ENCODE measurements around the gene CACNA1C. TPM values are rescaled to one million over a fixed set of nuclear protein-coding genes. Genes with fewer than 3 reads are reported as not detected.

CACNA1C gene
- total RNA-seq, 2 donors from 2014 or later = 0.86 to 6.3 TPM

- TF ChIP-seq, protein P1, sequence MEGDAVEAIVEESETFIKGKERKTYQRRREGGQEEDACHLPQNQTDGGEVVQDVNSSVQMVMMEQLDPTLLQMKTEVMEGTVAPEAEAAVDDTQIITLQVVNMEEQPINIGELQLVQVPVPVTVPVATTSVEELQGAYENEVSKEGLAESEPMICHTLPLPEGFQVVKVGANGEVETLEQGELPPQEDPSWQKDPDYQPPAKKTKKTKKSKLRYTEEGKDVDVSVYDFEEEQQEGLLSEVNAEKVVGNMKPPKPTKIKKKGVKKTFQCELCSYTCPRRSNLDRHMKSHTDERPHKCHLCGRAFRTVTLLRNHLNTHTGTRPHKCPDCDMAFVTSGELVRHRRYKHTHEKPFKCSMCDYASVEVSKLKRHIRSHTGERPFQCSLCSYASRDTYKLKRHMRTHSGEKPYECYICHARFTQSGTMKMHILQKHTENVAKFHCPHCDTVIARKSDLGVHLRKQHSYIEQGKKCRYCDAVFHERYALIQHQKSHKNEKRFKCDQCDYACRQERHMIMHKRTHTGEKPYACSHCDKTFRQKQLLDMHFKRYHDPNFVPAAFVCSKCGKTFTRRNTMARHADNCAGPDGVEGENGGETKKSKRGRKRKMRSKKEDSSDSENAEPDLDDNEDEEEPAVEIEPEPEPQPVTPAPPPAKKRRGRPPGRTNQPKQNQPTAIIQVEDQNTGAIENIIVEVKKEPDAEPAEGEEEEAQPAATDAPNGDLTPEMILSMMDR (conservative IDR thresholded peaks at IDR 0.05) = no peak
- Mint-ChIP-seq H3K27ac (no peak overlapping the region), H3K27me3 (ENCODE audit: insufficient read depth) (no peaks in the 10 kb centered on the region), H3K4me1 (no peaks in the 10 kb centered on the region), H3K4me3 (no peak overlapping the region), H3K36me3 (ENCODE audit: low read depth) (peaks cover 2% of the 10 kb centered on the region), H3K9me3 (peaks cover 16% of the 10 kb centered on the region)
- H3K9me3 ChIP-seq (ENCODE audit: control insufficient read depth, low read length) = no peaks in the 10 kb centered on the region
- WGBS, 2 experiments (ENCODE audit: insufficient coverage in 1 of 2, insufficient read length in 1 of 2) = 94 to 96% methylated on average over 3 of the region's 3 CpGs
- DNase-seq = no peak
- H3K9ac ChIP-seq (ENCODE audit: extremely low read depth, low read length, poor library complexity, severe bottlenecking) = no peak overlapping the region
- no peaks in the 10 kb centered on the region for H3K4me1 ChIP-seq (ENCODE audit: control insufficient read depth, insufficient read depth, low read length)
- H3K4me3 ChIP-seq (ENCODE audit: low read length) = no peak overlapping the region
- no peaks in the 10 kb centered on the region for H3K36me3 ChIP-seq (ENCODE audit: control insufficient read depth, insufficient read depth, low read length)
- H3K27ac ChIP-seq (ENCODE audit: low read depth, low read length) = no peak overlapping the region
- no peaks in the 10 kb centered on the region for H3K27me3 ChIP-seq (ENCODE audit: control insufficient read depth, insufficient read depth, low read length, poor library complexity, severe bottlenecking)
These were observed 207.7 kb downstream of the CACNA1C start for GRCh38 chr12:2260441-2260840.

DNA sequence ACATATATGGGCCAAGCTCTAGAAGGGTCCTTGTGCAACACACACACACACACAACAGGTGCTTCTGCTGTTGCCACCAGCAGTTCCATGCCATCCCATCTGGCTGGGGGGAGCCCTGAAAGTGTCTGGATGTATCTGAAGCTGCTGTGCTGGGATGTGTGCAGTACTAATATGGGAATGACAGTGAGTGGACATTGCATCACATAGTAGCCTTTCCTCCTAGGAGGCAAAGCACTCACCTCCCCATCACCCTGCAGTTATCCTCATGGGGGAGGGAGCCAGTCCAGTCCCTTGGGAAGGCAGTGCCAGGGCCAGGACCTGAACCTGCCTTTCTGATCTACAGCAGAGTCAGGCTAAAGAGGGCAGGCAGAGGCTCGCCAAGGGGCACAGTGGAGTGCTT is 208.9 kb downstream of the CACNA1C start:
- Mint-ChIP-seq H3K36me3 (ENCODE audit: low read depth) (no peaks in the 10 kb centered on the region), H3K9me3 (peaks cover 9% of the 10 kb centered on the region), H3K4me1 (no peaks in the 10 kb centered on the region), H3K4me3 (no peak overlapping the region), H3K27ac (no peak overlapping the region), H3K27me3 (ENCODE audit: insufficient read depth) (no peaks in the 10 kb centered on the region)
- TF ChIP-seq, protein P1 (conservative IDR thresholded peaks at IDR 0.05) = no peak
- Histone ChIP-seq H3K27ac (ENCODE audit: low read depth, low read length) (no peak overlapping the region), H3K4me1 (ENCODE audit: control insufficient read depth, insufficient read depth, low read length) (no peaks in the 10 kb centered on the region), H3K27me3 (ENCODE audit: control insufficient read depth, insufficient read depth, low read length, poor library complexity, severe bottlenecking) (no peaks in the 10 kb centered on the region), H3K36me3 (ENCODE audit: control insufficient read depth, insufficient read depth, low read length) (no peaks in the 10 kb centered on the region), H3K9me3 (ENCODE audit: control insufficient read depth, low read length) (no peaks in the 10 kb centered on the region), H3K4me3 (ENCODE audit: low read length) (no peak overlapping the region), H3K9ac (ENCODE audit: extremely low read depth, low read length, poor library complexity, severe bottlenecking) (no peak overlapping the region)
- 88 to 100% methylated on average over 1 of the region's 1 CpG for WGBS, 2 experiments (ENCODE audit: insufficient coverage in 1 of 2, insufficient read length in 1 of 2)
- DNase-seq = no peak

DNA sequence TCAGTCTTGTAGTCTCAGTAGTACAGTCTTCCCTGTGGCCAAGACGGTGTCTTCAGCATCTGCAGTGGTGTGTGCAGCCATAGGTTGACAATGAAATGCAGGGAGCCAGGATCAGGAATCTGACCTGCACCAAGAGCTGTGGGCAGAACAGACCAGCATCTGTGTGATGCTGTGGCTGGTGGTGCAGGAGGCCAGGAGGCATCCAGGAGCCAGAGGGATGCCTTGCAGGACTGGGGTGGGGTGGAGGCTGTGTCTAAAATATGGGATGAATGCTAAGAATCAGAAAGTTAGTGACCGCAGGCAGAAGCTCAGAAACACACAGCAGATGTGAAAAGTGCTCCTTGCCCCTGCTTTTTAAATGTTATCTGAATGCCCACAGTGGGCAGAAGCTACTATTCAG is 209.7 kb downstream of the CACNA1C start:
- no peaks in the 10 kb centered on the region for H3K27me3 ChIP-seq (ENCODE audit: control insufficient read depth, insufficient read depth, low read length, poor library complexity, severe bottlenecking)
- Mint-ChIP-seq H3K27me3 (ENCODE audit: insufficient read depth) (no peaks in the 10 kb centered on the region), H3K4me1 (no peaks in the 10 kb centered on the region), H3K27ac (no peak overlapping the region), H3K36me3 (ENCODE audit: low read depth) (no peaks in the 10 kb centered on the region), H3K4me3 (no peak overlapping the region), H3K9me3 (peaks cover 2% of the 10 kb centered on the region)
- H3K27ac ChIP-seq (ENCODE audit: low read depth, low read length) = no peak overlapping the region
- H3K9me3 ChIP-seq (ENCODE audit: control insufficient read depth, low read length) = no peaks in the 10 kb centered on the region
- H3K4me3 ChIP-seq (ENCODE audit: low read length) = no peak overlapping the region
- TF ChIP-seq, protein P1 (conservative IDR thresholded peaks at IDR 0.05) = no peak
- H3K9ac ChIP-seq (ENCODE audit: extremely low read depth, low read length, poor library complexity, severe bottlenecking) = no peak overlapping the region
- peak; percentile 31 for DNase-seq
- H3K4me1 ChIP-seq (ENCODE audit: control insufficient read depth, insufficient read depth, low read length) = no peaks in the 10 kb centered on the region
- WGBS, 2 experiments (ENCODE audit: insufficient coverage in 1 of 2, insufficient read length in 1 of 2) = 78 to 86% methylated on average over 1 to 2 of the region's 2 CpGs
- H3K36me3 ChIP-seq (ENCODE audit: control insufficient read depth, insufficient read depth, low read length) = no peaks in the 10 kb centered on the region

Measured in endodermal cell (in vitro differentiated cells).